ENCODE data around the gene PNPLA1.

Gene PNPLA1

DNA sequence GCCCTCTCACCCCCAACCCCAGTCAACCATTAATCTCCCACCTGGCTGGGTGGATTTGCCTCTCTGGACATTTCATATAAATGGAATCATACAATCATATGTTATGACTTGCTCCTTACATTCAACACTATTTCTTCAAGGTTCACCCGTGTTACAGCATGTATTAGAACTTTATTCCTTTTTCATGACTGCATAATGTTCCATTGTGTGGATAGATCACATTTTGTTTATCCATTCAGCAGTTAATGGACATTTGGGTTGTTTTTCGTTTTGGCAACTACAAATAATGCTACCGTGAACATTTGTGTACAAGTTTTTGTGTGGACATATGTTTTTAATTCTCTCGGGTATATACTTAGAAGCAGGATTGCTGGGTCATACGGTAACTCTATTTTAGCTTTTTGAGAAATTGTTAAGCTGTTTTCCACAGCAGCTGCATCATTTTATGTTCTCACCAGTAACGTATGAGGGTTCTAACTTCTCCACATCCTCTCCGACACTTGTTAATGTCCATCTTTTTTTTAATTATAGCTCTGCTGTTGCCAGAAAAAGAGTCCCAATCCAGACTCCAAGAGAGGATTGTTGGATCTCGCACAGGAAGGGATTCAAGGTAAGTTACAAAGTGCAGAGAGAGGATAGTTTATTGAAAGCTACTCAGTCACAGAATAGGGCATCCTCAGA is 82.8 kb downstream of the PNPLA1 start:
- peaks cover 0 to 6% of the 10 kb centered on the region in 2 donors for H3K9me3 ChIP-seq (ENCODE audit: control insufficient read depth in 1 of 2, low read length in 2 of 2)
- no peak overlapping the region for H3K4me3 ChIP-seq (ENCODE audit: low read depth in 1 of 2, low read length in 2 of 2)
- peaks cover 26 to 30% of the 10 kb centered on the region in 2 donors for H3K4me1 ChIP-seq (ENCODE audit: control insufficient read depth in 1 of 2, insufficient read depth in 2 of 2, low read length in 2 of 2)
- H3K9ac ChIP-seq (ENCODE audit: low read depth in 1 of 2, low read length in 2 of 2): no peak overlapping the region
- H3K27ac ChIP-seq (ENCODE audit: low read depth, low read length): no peak overlapping the region
- no peaks in the 10 kb centered on the region for H3K27me3 ChIP-seq (ENCODE audit: control insufficient read depth in 1 of 2, insufficient read depth in 2 of 2, low read length in 2 of 2)
- H3K36me3 ChIP-seq (ENCODE audit: control insufficient read depth in 1 of 2, insufficient read depth in 2 of 2, low read length in 2 of 2): no peaks in the 10 kb centered on the region

DNA sequence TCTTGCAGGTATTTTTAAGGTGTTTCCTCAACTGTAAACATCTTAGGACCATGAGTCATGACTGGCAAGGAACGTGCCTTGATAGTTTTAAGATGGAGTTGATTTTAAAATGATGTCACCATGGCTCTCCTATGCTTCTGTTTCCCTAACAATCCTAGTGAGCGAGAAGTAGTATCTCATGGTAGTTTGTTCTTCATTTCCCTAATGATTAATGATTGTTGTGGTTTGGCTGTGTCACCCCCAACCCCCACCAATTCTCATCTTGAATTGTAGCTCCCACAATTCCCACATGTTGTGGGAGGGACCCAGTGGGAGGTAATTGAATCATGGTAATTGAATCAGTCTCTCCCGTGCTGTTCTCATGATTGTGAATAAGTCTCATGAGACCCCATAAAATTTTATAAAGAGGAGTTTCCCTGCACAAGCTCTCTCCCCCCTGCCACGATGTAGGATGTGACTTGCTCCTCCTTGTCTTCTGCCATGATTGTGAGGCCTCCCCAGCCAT is 83.6 kb downstream of the PNPLA1 start:
- no peak overlapping the region for H3K4me3 ChIP-seq (ENCODE audit: low read depth in 1 of 2, low read length in 2 of 2)
- no peaks in the 10 kb centered on the region for H3K27me3 ChIP-seq (ENCODE audit: control insufficient read depth in 1 of 2, insufficient read depth in 2 of 2, low read length in 2 of 2)

GRCh38 chr6:36355819-36356218 is 86.0 kb downstream of the PNPLA1 start:
- Histone ChIP-seq H3K36me3 (ENCODE audit: control insufficient read depth in 1 of 2, insufficient read depth in 2 of 2, low read length in 2 of 2) (no peaks in the 10 kb centered on the region), H3K27ac (ENCODE audit: low read depth, low read length) (no peak overlapping the region), H3K4me1 (ENCODE audit: control insufficient read depth in 1 of 2, insufficient read depth in 2 of 2, low read length in 2 of 2) (peaks cover 8 to 12% of the 10 kb centered on the region in 2 donors), H3K9me3 (ENCODE audit: control insufficient read depth in 1 of 2, low read length in 2 of 2) (peaks cover 0 to 6% of the 10 kb centered on the region in 2 donors), H3K9ac (ENCODE audit: low read depth in 1 of 2, low read length in 2 of 2) (no peak overlapping the region), H3K4me3 (ENCODE audit: low read depth in 1 of 2, low read length in 2 of 2) (no peak overlapping the region), H3K27me3 (ENCODE audit: control insufficient read depth in 1 of 2, insufficient read depth in 2 of 2, low read length in 2 of 2) (no peaks in the 10 kb centered on the region)

More for the DNA sequence above, 83.6 kb downstream of the PNPLA1 start:
- Histone ChIP-seq H3K27ac (ENCODE audit: low read depth, low read length) (no peak overlapping the region), H3K9me3 (ENCODE audit: control insufficient read depth in 1 of 2, low read length in 2 of 2) (peaks cover 0 to 6% of the 10 kb centered on the region in 2 donors), H3K4me1 (ENCODE audit: control insufficient read depth in 1 of 2, insufficient read depth in 2 of 2, low read length in 2 of 2) (peaks cover 23 to 25% of the 10 kb centered on the region in 2 donors), H3K9ac (ENCODE audit: low read depth in 1 of 2, low read length in 2 of 2) (no peak overlapping the region), H3K36me3 (ENCODE audit: control insufficient read depth in 1 of 2, insufficient read depth in 2 of 2, low read length in 2 of 2) (no peaks in the 10 kb centered on the region)

- Histone ChIP-seq H3K9ac (ENCODE audit: low read depth in 1 of 2, low read length in 2 of 2) (no peak overlapping the region), H3K36me3 (ENCODE audit: control insufficient read depth in 1 of 2, insufficient read depth in 2 of 2, low read length in 2 of 2) (no peaks in the 10 kb centered on the region), H3K9me3 (ENCODE audit: control insufficient read depth in 1 of 2, low read length in 2 of 2) (peaks cover 0 to 2% of the 10 kb centered on the region in 2 donors), H3K4me3 (ENCODE audit: low read depth in 1 of 2, low read length in 2 of 2) (no peak overlapping the region), H3K27me3 (ENCODE audit: control insufficient read depth in 1 of 2, insufficient read depth in 2 of 2, low read length in 2 of 2) (no peaks in the 10 kb centered on the region), H3K27ac (ENCODE audit: low read depth, low read length) (no peak overlapping the region), H3K4me1 (ENCODE audit: control insufficient read depth in 1 of 2, insufficient read depth in 2 of 2, low read length in 2 of 2) (peaks cover 0 to 3% of the 10 kb centered on the region in 2 donors)
Observed at GRCh38 chr6:36357872-36358225, 88.0 kb downstream of the PNPLA1 start.
